Measurements from ENCODE around the gene TMEM62. TPM values are rescaled to one million over a fixed set of nuclear protein-coding genes. Genes with fewer than 3 reads are reported as not detected.

Gene TMEM62
- total and polyA plus RNA-seq, 9 of the 15 experiments (the other 6 are each of a cell fraction or from before 2014, with no cell fraction given), result 4.4 to 16.6 (median 11.1) TPM

DNA sequence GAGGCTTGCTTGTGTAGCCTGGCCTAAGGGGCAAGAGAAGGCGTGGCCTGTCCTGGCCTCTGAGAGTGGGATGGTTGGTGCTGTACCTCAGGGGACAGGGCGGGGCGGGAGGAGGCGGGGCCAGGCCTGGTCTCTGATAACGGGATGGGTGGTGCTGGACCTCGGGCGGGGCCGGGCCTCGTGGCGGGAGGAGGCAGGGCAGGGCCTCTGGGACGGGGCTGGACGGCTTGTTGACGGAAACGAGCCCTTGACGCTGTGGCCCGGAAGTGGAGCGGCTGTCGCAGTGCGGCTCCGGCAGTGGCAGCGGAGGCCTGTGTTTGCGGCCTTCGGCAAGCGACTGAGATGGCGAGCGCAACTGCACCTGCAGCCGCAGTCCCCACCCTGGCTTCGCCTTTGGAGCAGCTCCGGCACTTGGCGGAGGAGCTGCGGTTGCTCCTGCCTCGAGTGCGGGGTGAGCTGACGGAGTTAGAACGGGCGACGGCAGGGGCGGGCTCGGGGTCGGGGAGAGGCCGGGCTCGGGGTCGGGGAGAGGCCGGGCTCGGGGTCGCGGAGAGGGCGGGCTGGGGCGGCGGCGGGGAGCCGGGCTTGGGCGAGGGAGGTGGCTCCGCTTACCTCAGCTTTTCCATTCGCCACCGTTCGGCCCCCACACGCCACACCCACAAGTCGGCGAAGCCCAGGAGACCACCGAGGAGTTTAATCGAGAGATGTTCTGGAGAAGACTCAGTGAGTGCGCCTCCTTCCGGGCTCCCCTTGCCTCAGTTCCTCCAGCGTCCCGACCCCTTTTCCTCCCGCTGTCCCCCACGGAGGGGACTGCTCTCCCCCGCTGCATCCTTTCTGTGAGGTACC lies 52.0 kb downstream of the TMEM62 start, which contains the start of gene CCNDBP1 (continued):
- TF ChIP-seq NR4A1 (CRISPR knock-in tag; IDR thresholded peaks at IDR 0.05), result 0 out of 2 replicates have a peak, but pooled peaks have one; percentile 45
- no peak for TF ChIP-seq NR4A1 (tag; IDR thresholded peaks at IDR 0.05)
- TF ChIP-seq CCNT2 (IDR thresholded peaks at IDR 0.05; ENCODE audit: borderline replicate concordance, extremely low read depth, insufficient read length, low read depth, low read length), result peak; percentile 91
- TF ChIP-seq CBFB (CRISPR knock-in tag; IDR thresholded peaks at IDR 0.05), result no peak
- no peak for TF ChIP-seq ZNF717 (CRISPR knock-in tag; IDR thresholded peaks at IDR 0.05)
- TF ChIP-seq MCM3 (IDR thresholded peaks at IDR 0.05), result no peak
- peak; percentile 87; the same call in 1 of the 2 replicates for TF ChIP-seq ZBTB26 (CRISPR knock-in tag; IDR thresholded peaks at IDR 0.05)
- TF ChIP-seq ZNF3 (CRISPR knock-in tag; IDR thresholded peaks at IDR 0.05), result no peak
- no peak for TF ChIP-seq WHSC1 (IDR thresholded peaks at IDR 0.05; ENCODE audit: low read length)
- peak; percentile 75; the same call in 1 of the 2 replicates for TF ChIP-seq MBD2 (IDR thresholded peaks at IDR 0.05; ENCODE audit: borderline replicate concordance, low read depth)
- TF ChIP-seq RNF2 (IDR thresholded peaks at IDR 0.05), result 0 out of 2 replicates have a peak, but pooled peaks have one; percentile 35
- TF ChIP-seq RBM17 (IDR thresholded peaks at IDR 0.05; ENCODE audit: borderline replicate concordance, low read depth, low read length), result no peak
- TF ChIP-seq ZNF79 (CRISPR knock-in tag; IDR thresholded peaks at IDR 0.05; ENCODE audit: low read depth), result no peak
- TF ChIP-seq, protein P1, sequence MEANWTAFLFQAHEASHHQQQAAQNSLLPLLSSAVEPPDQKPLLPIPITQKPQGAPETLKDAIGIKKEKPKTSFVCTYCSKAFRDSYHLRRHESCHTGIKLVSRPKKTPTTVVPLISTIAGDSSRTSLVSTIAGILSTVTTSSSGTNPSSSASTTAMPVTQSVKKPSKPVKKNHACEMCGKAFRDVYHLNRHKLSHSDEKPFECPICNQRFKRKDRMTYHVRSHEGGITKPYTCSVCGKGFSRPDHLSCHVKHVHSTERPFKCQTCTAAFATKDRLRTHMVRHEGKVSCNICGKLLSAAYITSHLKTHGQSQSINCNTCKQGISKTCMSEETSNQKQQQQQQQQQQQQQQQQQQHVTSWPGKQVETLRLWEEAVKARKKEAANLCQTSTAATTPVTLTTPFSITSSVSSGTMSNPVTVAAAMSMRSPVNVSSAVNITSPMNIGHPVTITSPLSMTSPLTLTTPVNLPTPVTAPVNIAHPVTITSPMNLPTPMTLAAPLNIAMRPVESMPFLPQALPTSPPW (CRISPR knock-in tag; IDR thresholded peaks at IDR 0.05), result peak; percentile 89
- no peak for TF ChIP-seq RBM25 (IDR thresholded peaks at IDR 0.05; ENCODE audit: low read depth, low read length, severe bottlenecking)
- TF ChIP-seq ZNF699 (CRISPR knock-in tag; IDR thresholded peaks at IDR 0.05; ENCODE audit: insufficient replicate concordance), result no peak
- no peak for TF ChIP-seq RHOXF2B (CRISPR knock-in tag; conservative IDR thresholded peaks at IDR 0.05)
- TF ChIP-seq ADNP (tag; IDR thresholded peaks at IDR 0.05), result no peak; the same call in 1 of the 2 replicates
- no peak for TF ChIP-seq ETS2 (tag; IDR thresholded peaks at IDR 0.05; ENCODE audit: borderline replicate concordance, poor library complexity, severe bottlenecking)
- TF ChIP-seq, protein P2, sequence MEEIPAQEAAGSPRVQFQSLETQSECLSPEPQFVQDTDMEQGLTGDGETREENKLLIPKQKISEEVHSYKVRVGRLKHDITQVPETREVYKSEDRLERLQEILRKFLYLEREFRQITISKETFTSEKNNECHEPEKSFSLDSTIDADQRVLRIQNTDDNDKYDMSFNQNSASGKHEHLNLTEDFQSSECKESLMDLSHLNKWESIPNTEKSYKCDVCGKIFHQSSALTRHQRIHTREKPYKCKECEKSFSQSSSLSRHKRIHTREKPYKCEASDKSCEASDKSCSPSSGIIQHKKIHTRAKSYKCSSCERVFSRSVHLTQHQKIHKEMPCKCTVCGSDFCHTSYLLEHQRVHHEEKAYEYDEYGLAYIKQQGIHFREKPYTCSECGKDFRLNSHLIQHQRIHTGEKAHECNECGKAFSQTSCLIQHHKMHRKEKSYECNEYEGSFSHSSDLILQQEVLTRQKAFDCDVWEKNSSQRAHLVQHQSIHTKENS (CRISPR knock-in tag; IDR thresholded peaks at IDR 0.05), result no peak
- TF ChIP-seq SMARCA4 (IDR thresholded peaks at IDR 0.05), result no peak
- no peak for TF ChIP-seq PTRF (tag; IDR thresholded peaks at IDR 0.05)
- no peak for TF ChIP-seq MEF2A (IDR thresholded peaks at IDR 0.05; ENCODE audit: control insufficient read depth, low read depth, low read length)
- TF ChIP-seq NCOA2 (IDR thresholded peaks at IDR 0.05; ENCODE audit: partially characterized antibody in 2 of 2), result no peak
- no peak for TF ChIP-seq TARDBP (IDR thresholded peaks at IDR 0.05)
- TF ChIP-seq ZNF780A (CRISPR knock-in tag; IDR thresholded peaks at IDR 0.05), result no peak
- TF ChIP-seq TGIF2 (CRISPR knock-in tag; IDR thresholded peaks at IDR 0.05), result no peak

Data from K562 (cell line).